Dendritic cell treated with granulocyte-macrophage colony-stimulating factor and Interleukin-4, amounts not matched to agents 40 ng/mL and 50 ng/mL, for 4 days (primary cell): Measurements from ENCODE around the gene GOLPH3.

Experiments used
- H3K27ac Mint-ChIP-seq: one replicate; pipeline ENCODE4 v1.8.0; 2022; ENCODE audit warnings: mild to moderate bottlenecking, mixed read lengths
- H3K27me3 Mint-ChIP-seq: one replicate; pipeline ENCODE4 v1.8.0; 2022; ENCODE audit warnings: mild to moderate bottlenecking, mixed read lengths
- H3K36me3 Mint-ChIP-seq: one replicate; pipeline ENCODE4 v1.8.0; 2022; ENCODE audit warnings: low read depth, mixed read lengths
- H3K4me1 Mint-ChIP-seq: one replicate; pipeline ENCODE4 v1.8.0; 2022; ENCODE audit warnings: low read depth, mixed read lengths
- H3K4me3 Mint-ChIP-seq: one replicate; pipeline ENCODE4 v1.8.0; 2022; ENCODE audit warnings: mild to moderate bottlenecking, moderate library complexity, mixed read lengths
- H3K9me3 Mint-ChIP-seq: one replicate; pipeline ENCODE4 v1.8.0; 2022; ENCODE audit warnings: mixed read lengths
- intact Hi-C: fragments of 100-400 bp; cut with micrococcal nuclease; formaldehyde crosslinking; loops from one replicate; pipeline ENCODE4 v1.15.0; 2022

GOLPH3 gene

DNA sequence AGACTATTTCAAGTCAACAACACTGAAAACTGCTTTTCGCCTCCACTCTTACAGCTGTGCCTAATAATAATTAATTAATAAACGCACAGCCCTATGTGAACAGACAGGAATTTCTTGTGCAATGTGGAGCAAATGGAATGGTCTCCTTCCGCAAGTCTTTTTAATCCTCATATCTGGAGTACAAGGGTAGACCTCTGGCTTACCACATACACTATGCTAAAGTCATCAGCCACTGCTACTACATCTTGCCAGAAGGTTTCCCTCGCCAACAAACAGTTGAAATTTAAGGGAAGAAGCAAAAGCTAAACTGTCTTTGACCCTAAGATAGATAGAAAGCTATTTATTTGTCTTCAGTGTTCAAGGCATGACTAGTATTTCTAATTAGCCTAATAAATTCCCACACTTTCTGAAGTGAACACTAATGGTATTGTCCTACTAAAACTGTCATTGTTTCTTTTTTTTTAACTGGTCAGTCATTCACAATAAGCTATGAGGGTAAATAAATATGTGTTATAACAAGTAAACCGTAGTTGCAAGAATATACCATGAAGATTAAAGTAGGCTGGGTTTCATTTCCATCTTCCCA is 63.9 kb downstream of the GOLPH3 start:
- Mint-ChIP-seq H3K27ac (no peak overlapping the region), H3K9me3 (no peaks in the 10 kb centered on the region), H3K27me3 (no peaks in the 10 kb centered on the region), H3K36me3 (peaks cover 100% of the 10 kb centered on the region), H3K4me3 (no peak overlapping the region), H3K4me1 (no peaks in the 10 kb centered on the region)
- intact Hi-C loops = no loop called here

- intact Hi-C loops = no loop called here
- Mint-ChIP-seq H3K4me3 (no peak overlapping the region), H3K27me3 (no peaks in the 10 kb centered on the region), H3K36me3 (peaks cover 99% of the 10 kb centered on the region), H3K27ac (no peak overlapping the region), H3K9me3 (no peaks in the 10 kb centered on the region), H3K4me1 (no peaks in the 10 kb centered on the region)
Measured at GRCh38 chr5:32109236-32109635, 64.9 kb downstream of the GOLPH3 start.

- Mint-ChIP-seq H3K27me3 (no peaks in the 10 kb centered on the region), H3K9me3 (no peaks in the 10 kb centered on the region), H3K27ac (no peak overlapping the region), H3K4me1 (no peaks in the 10 kb centered on the region), H3K4me3 (no peak overlapping the region), H3K36me3 (peaks cover 97% of the 10 kb centered on the region)
- intact Hi-C loops = no loop called here
Measured at GRCh38 chr5:32108167-32108566, 66.0 kb downstream of the GOLPH3 start.

GRCh38 chr5:32107291-32107690 is 66.8 kb downstream of the GOLPH3 start:
- H3K4me3 Mint-ChIP-seq = no peak overlapping the region
- H3K27ac Mint-ChIP-seq = no peak overlapping the region
- intact Hi-C loops = no loop called here
- H3K27me3 Mint-ChIP-seq = no peaks in the 10 kb centered on the region
- peaks cover 97% of the 10 kb centered on the region for H3K36me3 Mint-ChIP-seq
- no peaks in the 10 kb centered on the region for H3K4me1 Mint-ChIP-seq
- no peaks in the 10 kb centered on the region for H3K9me3 Mint-ChIP-seq

DNA sequence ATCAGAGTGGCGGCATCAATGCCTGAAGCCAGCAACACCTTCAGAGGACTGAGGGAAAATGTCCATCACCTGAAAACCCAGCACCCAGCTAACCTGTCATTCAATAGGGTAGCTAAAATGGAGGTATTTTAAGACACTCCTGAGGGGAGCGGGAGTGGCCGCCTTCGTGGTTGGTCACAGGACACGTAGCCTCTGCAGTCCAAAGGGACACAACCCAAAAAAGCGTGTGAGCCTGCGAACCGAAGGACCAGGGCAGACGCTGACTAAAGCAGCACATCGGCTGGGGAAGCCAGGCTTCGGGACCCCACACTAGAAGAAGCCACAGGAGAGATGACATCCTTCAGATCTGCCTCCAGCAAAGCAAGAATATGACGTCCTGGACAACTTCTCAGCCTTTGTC is 70.6 kb downstream of the GOLPH3 start:
- Mint-ChIP-seq H3K4me3 (no peak overlapping the region), H3K9me3 (no peaks in the 10 kb centered on the region), H3K27ac (no peak overlapping the region), H3K4me1 (no peaks in the 10 kb centered on the region), H3K36me3 (peaks cover 93% of the 10 kb centered on the region), H3K27me3 (no peaks in the 10 kb centered on the region)
- intact Hi-C loops = no loop called here

- peaks cover 93% of the 10 kb centered on the region for H3K36me3 Mint-ChIP-seq
- intact Hi-C loops = no loop called here
- no peaks in the 10 kb centered on the region for H3K27me3 Mint-ChIP-seq
- H3K27ac Mint-ChIP-seq = no peak overlapping the region
- no peak overlapping the region for H3K4me3 Mint-ChIP-seq
- H3K9me3 Mint-ChIP-seq = no peaks in the 10 kb centered on the region
- H3K4me1 Mint-ChIP-seq = no peaks in the 10 kb centered on the region
Measured at GRCh38 chr5:32102254-32102986, 71.7 kb downstream of the GOLPH3 start.

DNA sequence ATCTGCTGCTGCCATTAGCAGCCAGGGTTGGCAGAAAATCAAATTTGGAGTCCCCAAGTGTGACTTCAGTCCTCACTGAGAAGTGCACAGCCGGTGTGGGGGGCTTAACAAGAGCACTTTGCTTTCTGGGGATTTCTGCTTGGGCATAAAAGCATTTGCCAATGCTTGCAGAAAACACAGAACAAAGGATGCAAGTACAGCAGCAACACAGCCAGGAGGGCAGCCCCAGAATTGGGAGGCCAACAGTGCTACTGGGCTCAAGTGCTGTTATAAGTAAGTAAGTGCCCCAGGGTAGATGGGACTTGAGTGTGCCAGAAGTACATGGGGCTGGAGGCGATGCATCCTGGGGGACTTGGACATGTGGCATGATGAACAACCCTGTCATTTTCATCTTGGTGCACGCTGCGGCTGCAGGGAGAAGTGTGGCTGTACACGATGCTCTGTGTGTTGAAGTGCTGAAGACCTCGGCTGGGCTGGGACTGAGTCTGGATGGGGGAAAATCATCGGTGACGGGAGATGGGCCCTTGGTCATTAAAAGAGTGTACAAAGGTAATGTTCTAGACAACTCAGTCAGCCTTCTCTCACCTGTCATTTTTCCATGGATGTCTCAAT is 73.3 kb downstream of the GOLPH3 start:
- H3K36me3 Mint-ChIP-seq = peaks cover 82% of the 10 kb centered on the region
- no peak overlapping the region for H3K4me3 Mint-ChIP-seq
- H3K27ac Mint-ChIP-seq = no peak overlapping the region
- intact Hi-C loops = no loop called here
- H3K9me3 Mint-ChIP-seq = no peaks in the 10 kb centered on the region
- no peaks in the 10 kb centered on the region for H3K27me3 Mint-ChIP-seq
- no peaks in the 10 kb centered on the region for H3K4me1 Mint-ChIP-seq

GRCh38 chr5:32100230-32100629 is 73.9 kb downstream of the GOLPH3 start:
- Mint-ChIP-seq H3K36me3 (peaks cover 77% of the 10 kb centered on the region), H3K27ac (no peak overlapping the region), H3K27me3 (no peaks in the 10 kb centered on the region), H3K4me1 (no peaks in the 10 kb centered on the region), H3K9me3 (no peaks in the 10 kb centered on the region), H3K4me3 (no peak overlapping the region)
- intact Hi-C loops = no loop called here

- H3K27me3 Mint-ChIP-seq = no peaks in the 10 kb centered on the region
- no peaks in the 10 kb centered on the region for H3K9me3 Mint-ChIP-seq
- H3K4me3 Mint-ChIP-seq = no peak overlapping the region
- H3K4me1 Mint-ChIP-seq = no peaks in the 10 kb centered on the region
- no peak overlapping the region for H3K27ac Mint-ChIP-seq
- intact Hi-C loops = no loop called here
- peaks cover 70% of the 10 kb centered on the region for H3K36me3 Mint-ChIP-seq
Measured at GRCh38 chr5:32099486-32100035, 74.6 kb downstream of the GOLPH3 start.

DNA sequence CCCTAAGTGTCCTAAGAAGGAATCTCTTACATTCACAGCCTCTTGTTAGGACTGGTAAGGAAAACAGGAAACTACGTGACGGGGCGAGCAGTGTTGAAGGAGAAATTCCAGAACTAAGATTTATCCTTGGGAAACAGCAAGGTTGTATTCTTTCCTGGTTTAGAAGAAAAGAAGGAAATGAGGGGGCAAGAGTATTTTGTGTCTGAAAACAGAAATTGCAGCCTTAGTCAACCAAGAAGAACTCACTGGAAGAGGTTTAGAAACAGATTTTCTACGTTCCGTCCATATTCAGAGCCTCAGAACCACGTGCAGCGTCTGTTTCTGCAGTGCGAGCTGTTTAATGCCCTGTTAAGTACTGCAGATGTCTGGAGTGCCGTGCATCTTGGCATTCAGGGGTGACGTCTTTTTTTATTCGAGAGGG is 75.2 kb downstream of the GOLPH3 start:
- Mint-ChIP-seq H3K4me1 (no peaks in the 10 kb centered on the region), H3K27me3 (no peaks in the 10 kb centered on the region), H3K9me3 (no peaks in the 10 kb centered on the region), H3K36me3 (peaks cover 67% of the 10 kb centered on the region), H3K4me3 (no peak overlapping the region), H3K27ac (no peak overlapping the region)
- intact Hi-C loops = no loop called here

GRCh38 chr5:32098291-32098690 is 75.8 kb downstream of the GOLPH3 start:
- no peak overlapping the region for H3K27ac Mint-ChIP-seq
- H3K4me1 Mint-ChIP-seq = peaks cover 2% of the 10 kb centered on the region
- H3K27me3 Mint-ChIP-seq = no peaks in the 10 kb centered on the region
- H3K36me3 Mint-ChIP-seq = peaks cover 61% of the 10 kb centered on the region
- H3K4me3 Mint-ChIP-seq = no peak overlapping the region
- no peaks in the 10 kb centered on the region for H3K9me3 Mint-ChIP-seq
- intact Hi-C loops = no loop called here

GRCh38 chr5:32096891-32097595 is 77.1 kb downstream of the GOLPH3 start:
- no peak overlapping the region for H3K27ac Mint-ChIP-seq

DNA sequence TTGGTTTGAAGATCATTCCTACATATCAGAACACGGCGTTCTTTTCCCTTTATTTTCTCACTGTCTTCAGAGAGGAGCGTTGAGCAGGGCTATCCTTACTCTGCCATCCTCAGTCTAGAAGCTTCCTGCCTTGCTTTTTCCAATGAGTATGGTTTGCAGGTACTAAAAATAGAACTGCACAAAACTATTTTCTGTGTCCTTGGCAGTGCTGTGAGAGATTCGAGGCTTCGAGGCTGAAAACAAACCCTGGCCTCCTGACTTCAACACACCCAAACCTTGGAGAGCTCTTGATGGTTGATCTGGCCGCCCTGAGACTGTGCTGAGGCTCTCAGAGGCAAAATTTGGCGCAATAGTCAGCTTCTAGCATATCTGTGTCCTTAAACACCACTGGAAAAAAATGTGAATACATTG is 78.9 kb downstream of the GOLPH3 start:
- peaks cover 39% of the 10 kb centered on the region for H3K36me3 Mint-ChIP-seq
- H3K27me3 Mint-ChIP-seq = no peaks in the 10 kb centered on the region
- no peak overlapping the region for H3K4me3 Mint-ChIP-seq
- H3K27ac Mint-ChIP-seq = no peak overlapping the region
- intact Hi-C loops = no loop called here
- peaks cover 4% of the 10 kb centered on the region for H3K4me1 Mint-ChIP-seq
- H3K9me3 Mint-ChIP-seq = no peaks in the 10 kb centered on the region

More at GRCh38 chr5:32096891-32097595, 77.1 kb downstream of the GOLPH3 start:
- no peaks in the 10 kb centered on the region for H3K9me3 Mint-ChIP-seq
- H3K4me3 Mint-ChIP-seq = no peak overlapping the region
- H3K27me3 Mint-ChIP-seq = no peaks in the 10 kb centered on the region
- intact Hi-C loops = no loop called here
- H3K4me1 Mint-ChIP-seq = peaks cover 4% of the 10 kb centered on the region
- peaks cover 48% of the 10 kb centered on the region for H3K36me3 Mint-ChIP-seq

DNA sequence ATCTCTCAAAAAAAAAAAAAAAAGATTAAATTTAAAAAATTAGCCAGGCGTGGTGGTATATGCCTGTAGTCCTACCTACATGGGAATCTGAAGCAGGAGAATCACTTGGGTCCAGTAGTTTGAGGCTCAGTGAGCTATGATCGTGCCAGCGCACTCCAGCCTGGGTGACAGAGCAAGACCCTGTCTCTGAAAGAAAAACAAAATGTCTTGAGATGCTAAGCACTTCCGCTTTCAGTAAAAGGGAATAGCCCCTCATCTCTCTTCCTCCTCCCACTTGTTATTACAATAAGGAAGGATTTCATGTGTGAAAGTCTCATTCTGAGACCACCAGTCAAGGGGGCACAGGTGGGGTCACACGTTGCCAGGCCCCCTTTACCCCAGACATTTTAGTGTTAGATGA is 79.4 kb downstream of the GOLPH3 start:
- Mint-ChIP-seq H3K27ac (no peak overlapping the region), H3K27me3 (no peaks in the 10 kb centered on the region)

More for the DNA sequence above, 79.4 kb downstream of the GOLPH3 start:
- H3K9me3 Mint-ChIP-seq = no peaks in the 10 kb centered on the region
- H3K4me3 Mint-ChIP-seq = no peak overlapping the region
- H3K36me3 Mint-ChIP-seq = peaks cover 34% of the 10 kb centered on the region
- intact Hi-C loops = no loop called here
- H3K4me1 Mint-ChIP-seq = peaks cover 4% of the 10 kb centered on the region
